Measurements from ENCODE around the gene ZNF778.
"Not testable (repeated sequence)": the region's sequence is repeated elsewhere in the genome, so short reads cannot be mapped to it uniquely, and the experiment has no call there.

ZNF778 gene

GRCh38 chr16:89175280-89176146 lies 42.0 kb upstream of the ZNF778 start:
- H3K4me1 ChIP-seq (ENCODE audit: insufficient read depth, low read length), result peaks cover 20% of the 10 kb centered on the region
- H3K4me3 ChIP-seq (ENCODE audit: low read length), result no peak overlapping the region
- peaks cover 59% of the 10 kb centered on the region for H3K27me3 ChIP-seq (ENCODE audit: insufficient read depth, low read length)
- no peaks in the 10 kb centered on the region for H3K36me3 ChIP-seq (ENCODE audit: insufficient read depth, low read length)
- no peaks in the 10 kb centered on the region for H3K9me3 ChIP-seq (ENCODE audit: low read length)
- H2AFZ ChIP-seq (ENCODE audit: low read depth, low read length), result no peak overlapping the region

GRCh38 chr16:89176147-89176690 lies 41.3 kb upstream of the ZNF778 start:
- Histone ChIP-seq H3K4me3 (ENCODE audit: low read length) (no peak overlapping the region), H2AFZ (ENCODE audit: low read depth, low read length) (no peak overlapping the region), H3K4me1 (ENCODE audit: insufficient read depth, low read length) (peaks cover 14% of the 10 kb centered on the region), H3K9me3 (ENCODE audit: low read length) (no peaks in the 10 kb centered on the region), H3K27me3 (ENCODE audit: insufficient read depth, low read length) (peaks cover 54% of the 10 kb centered on the region), H3K36me3 (ENCODE audit: insufficient read depth, low read length) (no peaks in the 10 kb centered on the region)

- peaks cover 52% of the 10 kb centered on the region for H3K27me3 ChIP-seq (ENCODE audit: insufficient read depth, low read length)
- no peaks in the 10 kb centered on the region for H3K9me3 ChIP-seq (ENCODE audit: low read length)
- no peaks in the 10 kb centered on the region for H3K36me3 ChIP-seq (ENCODE audit: insufficient read depth, low read length)
- no peak overlapping the region for H3K4me3 ChIP-seq (ENCODE audit: low read length)
- H2AFZ ChIP-seq (ENCODE audit: low read depth, low read length), result no peak overlapping the region
- peaks cover 13% of the 10 kb centered on the region for H3K4me1 ChIP-seq (ENCODE audit: insufficient read depth, low read length)
These were observed 40.8 kb upstream of the ZNF778 start for GRCh38 chr16:89176717-89177116.

GRCh38 chr16:89177501-89177900 lies 40.0 kb upstream of the ZNF778 start:
- no peak overlapping the region for H2AFZ ChIP-seq (ENCODE audit: low read depth, low read length)
- H3K4me3 ChIP-seq (ENCODE audit: low read length), result no peak overlapping the region
- H3K9me3 ChIP-seq (ENCODE audit: low read length), result no peaks in the 10 kb centered on the region
- peaks cover 45% of the 10 kb centered on the region for H3K27me3 ChIP-seq (ENCODE audit: insufficient read depth, low read length)
- H3K36me3 ChIP-seq (ENCODE audit: insufficient read depth, low read length), result no peaks in the 10 kb centered on the region
- H3K4me1 ChIP-seq (ENCODE audit: insufficient read depth, low read length), result peaks cover 10% of the 10 kb centered on the region

GRCh38 chr16:89178453-89179147 lies 38.9 kb upstream of the ZNF778 start:
- H3K9me3 ChIP-seq (ENCODE audit: low read length), result peaks cover 2% of the 10 kb centered on the region
- peaks cover 36% of the 10 kb centered on the region for H3K27me3 ChIP-seq (ENCODE audit: insufficient read depth, low read length)
- peaks cover 3% of the 10 kb centered on the region for H3K4me1 ChIP-seq (ENCODE audit: insufficient read depth, low read length)
- no peak overlapping the region for H3K4me3 ChIP-seq (ENCODE audit: low read length)
- H2AFZ ChIP-seq (ENCODE audit: low read depth, low read length), result no peak overlapping the region
- H3K36me3 ChIP-seq (ENCODE audit: insufficient read depth, low read length), result no peaks in the 10 kb centered on the region

GRCh38 chr16:89179148-89179484 lies 38.4 kb upstream of the ZNF778 start:
- Histone ChIP-seq H3K9me3 (ENCODE audit: low read length) (peaks cover 2% of the 10 kb centered on the region), H3K36me3 (ENCODE audit: insufficient read depth, low read length) (no peaks in the 10 kb centered on the region), H2AFZ (ENCODE audit: low read depth, low read length) (no peak overlapping the region), H3K27me3 (ENCODE audit: insufficient read depth, low read length) (peaks cover 31% of the 10 kb centered on the region), H3K4me3 (ENCODE audit: low read length) (no peak overlapping the region), H3K4me1 (ENCODE audit: insufficient read depth, low read length) (no peaks in the 10 kb centered on the region)

GRCh38 chr16:89179656-89180315 lies 37.7 kb upstream of the ZNF778 start:
- peaks cover 2% of the 10 kb centered on the region for H3K9me3 ChIP-seq (ENCODE audit: low read length)
- H3K36me3 ChIP-seq (ENCODE audit: insufficient read depth, low read length), result no peaks in the 10 kb centered on the region
- no peak overlapping the region for H2AFZ ChIP-seq (ENCODE audit: low read depth, low read length)
- peaks cover 24% of the 10 kb centered on the region for H3K27me3 ChIP-seq (ENCODE audit: insufficient read depth, low read length)
- no peaks in the 10 kb centered on the region for H3K4me1 ChIP-seq (ENCODE audit: insufficient read depth, low read length)
- no peak overlapping the region for H3K4me3 ChIP-seq (ENCODE audit: low read length)

GRCh38 chr16:89183463-89183862 lies 34.0 kb upstream of the ZNF778 start:
- H3K27me3 ChIP-seq (ENCODE audit: insufficient read depth, low read length), result peaks cover 6% of the 10 kb centered on the region
- peaks cover 2% of the 10 kb centered on the region for H3K9me3 ChIP-seq (ENCODE audit: low read length)
- no peaks in the 10 kb centered on the region for H3K36me3 ChIP-seq (ENCODE audit: insufficient read depth, low read length)
- no peak overlapping the region for H3K4me3 ChIP-seq (ENCODE audit: low read length)
- H2AFZ ChIP-seq (ENCODE audit: low read depth, low read length), result no peak overlapping the region
- H3K4me1 ChIP-seq (ENCODE audit: insufficient read depth, low read length), result no peaks in the 10 kb centered on the region

GRCh38 chr16:89183975-89184676 lies 33.4 kb upstream of the ZNF778 start:
- no peaks in the 10 kb centered on the region for H3K4me1 ChIP-seq (ENCODE audit: insufficient read depth, low read length)
- H2AFZ ChIP-seq (ENCODE audit: low read depth, low read length), result no peak overlapping the region
- H3K27me3 ChIP-seq (ENCODE audit: insufficient read depth, low read length), result peaks cover 1% of the 10 kb centered on the region
- peaks cover 2% of the 10 kb centered on the region for H3K9me3 ChIP-seq (ENCODE audit: low read length)
- no peak overlapping the region for H3K4me3 ChIP-seq (ENCODE audit: low read length)
- H3K36me3 ChIP-seq (ENCODE audit: insufficient read depth, low read length), result no peaks in the 10 kb centered on the region

GRCh38 chr16:89184677-89184932 lies 32.9 kb upstream of the ZNF778 start:
- Histone ChIP-seq H3K36me3 (ENCODE audit: insufficient read depth, low read length) (no peaks in the 10 kb centered on the region), H3K4me3 (ENCODE audit: low read length) (no peak overlapping the region), H3K4me1 (ENCODE audit: insufficient read depth, low read length) (no peaks in the 10 kb centered on the region), H3K27me3 (ENCODE audit: insufficient read depth, low read length) (peaks cover 2% of the 10 kb centered on the region), H2AFZ (ENCODE audit: low read depth, low read length) (no peak overlapping the region), H3K9me3 (ENCODE audit: low read length) (peaks cover 2% of the 10 kb centered on the region)

GRCh38 chr16:89184933-89185794 lies 32.3 kb upstream of the ZNF778 start:
- no peak overlapping the region for H2AFZ ChIP-seq (ENCODE audit: low read depth, low read length)
- no peaks in the 10 kb centered on the region for H3K4me1 ChIP-seq (ENCODE audit: insufficient read depth, low read length)
- H3K4me3 ChIP-seq (ENCODE audit: low read length), result no peak overlapping the region
- peaks cover 2% of the 10 kb centered on the region for H3K9me3 ChIP-seq (ENCODE audit: low read length)
- H3K27me3 ChIP-seq (ENCODE audit: insufficient read depth, low read length), result peaks cover 2% of the 10 kb centered on the region
- H3K36me3 ChIP-seq (ENCODE audit: insufficient read depth, low read length), result no peaks in the 10 kb centered on the region

- not testable (repeated sequence) for H3K4me3 ChIP-seq (ENCODE audit: low read length); H3K4me1 ChIP-seq (ENCODE audit: insufficient read depth, low read length); H3K36me3 ChIP-seq (ENCODE audit: insufficient read depth, low read length); H2AFZ ChIP-seq (ENCODE audit: low read depth, low read length); H3K9me3 ChIP-seq (ENCODE audit: low read length); H3K27me3 ChIP-seq (ENCODE audit: insufficient read depth, low read length)
These were observed 31.5 kb upstream of the ZNF778 start for GRCh38 chr16:89185887-89186592.
